Lower leg skin (tissue), 4 donors: Measurements from ENCODE around the gene DCDC2C. TPM values are rescaled to one million over a fixed set of nuclear protein-coding genes. Genes with fewer than 3 reads are reported as not detected.

ENCODE experiments used
- DNase-seq, 2 donors: peaks; one replicate each; pipeline ENCODE4 v3.0.0-alpha.2; 2019; ENCODE audit warnings: low spot score in 2 of 2
- H3K4me3 ChIP-seq: fragments of 200-600 bp; sonication (generic); 2 replicates; pipeline ENCODE4 v1.5.1; 2017; ENCODE audit warnings: mild to moderate bottlenecking, low read depth; ENCODE audit not compliant: poor library complexity, severe bottlenecking
- POLR2A ChIP-seq, 2 donors: fragments of 450-650 bp; IDR thresholded peaks; one replicate each; pipeline ENCODE4 v1.6.1; 2016 to 2017; ENCODE audit warnings: antibody characterized with exemption in 2 of 2, mild to moderate bottlenecking in 1 of 2, moderate library complexity in 1 of 2
- WGBS, 2 donors: methylation state at CpG; one replicate each; pipeline ENCODE4 v1.1.5; 2018; 5-methylcytosine and 5-hydroxymethylcytosine counted together
- intact Hi-C: fragments of 100-400 bp; cut with DNase I; formaldehyde crosslinking; loops from one replicate; pipeline ENCODE4 v1.15.0; 2023; ENCODE audit warnings: low total_unique reads
- total RNA-seq, 4 donors: library from RNA; depleted of rRNA; stranded (reverse); fragments of >200 nt; gene quantifications; one replicate each; pipeline ENCODE4 v1.1.0, GENCODE V29; 2016
- TF ChIP-seq, protein P1 (sequence below), 3 donors: fragments of 450-650 bp; IDR thresholded peaks; one replicate each; pipeline ENCODE4 v1.5.1; 2016; ENCODE audit warnings: antibody characterized with exemption in 3 of 3, mild to moderate bottlenecking in 3 of 3, moderate library complexity in 2 of 3

Gene DCDC2C
- total RNA-seq, 4 donors from 2014 or later, result 0.16 TPM; not detected in 3

GRCh38 chr2:3777966-3778365 is 74.6 kb downstream of the DCDC2C start:
- 61 to 85% methylated on average over 11 of the region's 11 CpGs for WGBS, 2 donors
- DNase-seq, result peak in 1 of 2 donors; percentile 63
- TF ChIP-seq, protein P1, sequence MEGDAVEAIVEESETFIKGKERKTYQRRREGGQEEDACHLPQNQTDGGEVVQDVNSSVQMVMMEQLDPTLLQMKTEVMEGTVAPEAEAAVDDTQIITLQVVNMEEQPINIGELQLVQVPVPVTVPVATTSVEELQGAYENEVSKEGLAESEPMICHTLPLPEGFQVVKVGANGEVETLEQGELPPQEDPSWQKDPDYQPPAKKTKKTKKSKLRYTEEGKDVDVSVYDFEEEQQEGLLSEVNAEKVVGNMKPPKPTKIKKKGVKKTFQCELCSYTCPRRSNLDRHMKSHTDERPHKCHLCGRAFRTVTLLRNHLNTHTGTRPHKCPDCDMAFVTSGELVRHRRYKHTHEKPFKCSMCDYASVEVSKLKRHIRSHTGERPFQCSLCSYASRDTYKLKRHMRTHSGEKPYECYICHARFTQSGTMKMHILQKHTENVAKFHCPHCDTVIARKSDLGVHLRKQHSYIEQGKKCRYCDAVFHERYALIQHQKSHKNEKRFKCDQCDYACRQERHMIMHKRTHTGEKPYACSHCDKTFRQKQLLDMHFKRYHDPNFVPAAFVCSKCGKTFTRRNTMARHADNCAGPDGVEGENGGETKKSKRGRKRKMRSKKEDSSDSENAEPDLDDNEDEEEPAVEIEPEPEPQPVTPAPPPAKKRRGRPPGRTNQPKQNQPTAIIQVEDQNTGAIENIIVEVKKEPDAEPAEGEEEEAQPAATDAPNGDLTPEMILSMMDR (IDR thresholded peaks at IDR 0.05), result no peak
- TF ChIP-seq POLR2A (IDR thresholded peaks at IDR 0.05), result no peak
- H3K4me3 ChIP-seq, result no peak overlapping the region
- intact Hi-C loops, result no loop called here

- DNase-seq, result peak in 1 of 2 donors; percentile 73
- intact Hi-C loops, result no loop called here
- H3K4me3 ChIP-seq, result no peak overlapping the region
- TF ChIP-seq POLR2A (IDR thresholded peaks at IDR 0.05), result no peak
- TF ChIP-seq, protein P1 (IDR thresholded peaks at IDR 0.05), result no peak
- 65 to 70% methylated on average over 24 of the region's 24 CpGs for WGBS, 2 donors
Observed at GRCh38 chr2:3778851-3779495, 75.6 kb downstream of the DCDC2C start.

DNA sequence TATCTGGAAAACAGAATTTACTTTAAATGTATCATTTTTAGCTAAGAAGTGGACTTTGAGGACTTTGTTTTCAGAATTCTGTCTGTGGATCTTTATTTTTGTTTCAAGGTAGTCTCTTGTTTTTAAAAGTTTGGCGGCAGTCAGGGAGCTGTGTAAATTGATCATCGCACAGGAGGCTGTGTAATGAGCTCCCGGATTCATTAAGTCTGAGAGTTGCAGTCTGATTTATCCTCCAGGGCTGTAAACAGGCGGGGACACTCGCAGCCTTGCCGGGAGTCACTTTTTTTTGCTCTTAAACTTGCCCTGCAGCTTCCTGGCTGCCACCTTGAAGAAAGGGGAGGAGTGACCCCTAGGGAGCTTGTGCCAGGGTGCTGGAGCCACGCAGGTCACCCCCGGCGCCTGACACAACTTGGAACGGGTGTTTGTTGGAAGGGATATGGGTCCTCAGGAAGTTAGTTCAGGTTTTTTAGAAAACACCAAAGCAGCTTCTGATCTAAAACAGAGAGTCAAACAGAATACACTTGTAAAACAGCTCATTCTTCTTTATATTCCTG is 76.2 kb downstream of the DCDC2C start:
- TF ChIP-seq, protein P1 (IDR thresholded peaks at IDR 0.05), result no peak
- no peak for TF ChIP-seq POLR2A (IDR thresholded peaks at IDR 0.05)
- 29 to 30% methylated on average over 10 of the region's 10 CpGs for WGBS, 2 donors
- intact Hi-C loops, result no loop called here
- peak in 1 of 2 donors; percentile 48 for DNase-seq
- H3K4me3 ChIP-seq, result no peak overlapping the region

- no peak overlapping the region for H3K4me3 ChIP-seq
- intact Hi-C loops, result no loop called here
- TF ChIP-seq, protein P1 (IDR thresholded peaks at IDR 0.05), result no peak
- no peak for TF ChIP-seq POLR2A (IDR thresholded peaks at IDR 0.05)
- 54 to 55% methylated on average over 23 of the region's 23 CpGs for WGBS, 2 donors
- DNase-seq, result peak in 1 of 2 donors; percentile 81
Observed at GRCh38 chr2:3780477-3781402, 77.4 kb downstream of the DCDC2C start.

- TF ChIP-seq, protein P1 (IDR thresholded peaks at IDR 0.05), result no peak
- TF ChIP-seq POLR2A (IDR thresholded peaks at IDR 0.05), result no peak
- no peak for DNase-seq
- intact Hi-C loops, result no loop called here
- H3K4me3 ChIP-seq, result no peak overlapping the region
- WGBS, 2 donors, result 65 to 67% methylated on average over 4 of the region's 4 CpGs
Observed at GRCh38 chr2:3784731-3785130, 81.4 kb downstream of the DCDC2C start.
